ENCODE measurements around the gene MLC1. TPM values are rescaled to one million over a fixed set of nuclear protein-coding genes. Genes with fewer than 3 reads are reported as not detected.

The MLC1 gene
- total RNA-seq, 2 donors from 2014 or later: 0.17 TPM; not detected in 1

DNA sequence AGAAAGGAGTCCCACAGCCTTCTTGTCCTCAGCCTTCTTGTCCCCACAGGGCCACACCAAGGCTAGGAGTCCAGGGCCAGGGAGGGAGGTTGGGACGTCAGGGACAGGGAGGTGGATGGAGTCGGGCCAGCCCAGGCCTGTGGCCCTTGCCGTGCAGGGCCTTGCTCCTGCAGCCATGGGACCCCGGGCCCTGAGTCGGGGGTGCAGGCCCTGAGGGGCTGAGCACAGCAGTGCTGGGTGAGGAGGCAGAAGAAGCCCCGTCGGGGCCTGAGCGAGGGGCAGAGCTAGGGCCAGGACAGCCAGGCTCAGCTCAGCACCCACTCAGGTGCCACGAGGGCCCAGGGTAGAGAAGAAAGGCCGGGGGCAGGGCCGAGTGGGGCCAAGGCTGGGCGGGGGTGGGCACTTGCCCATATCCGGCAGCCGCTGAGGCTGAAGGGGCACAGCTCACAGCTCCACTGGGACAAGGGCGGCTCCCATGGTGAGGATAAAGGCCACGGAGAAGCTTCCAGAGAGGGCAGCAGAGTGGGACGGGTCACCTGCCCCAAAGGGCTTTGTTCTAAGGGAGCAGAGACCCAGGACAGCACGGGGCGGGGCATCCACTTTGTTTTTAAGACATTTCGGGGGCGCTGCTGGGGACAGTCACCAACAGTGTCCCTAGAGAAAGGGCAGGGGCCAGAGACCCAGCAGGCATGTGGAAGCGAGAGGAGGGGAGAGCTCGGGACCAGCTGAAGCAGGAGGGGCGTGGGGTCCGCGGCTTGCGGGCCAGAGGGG lies 3.6 kb downstream of the MLC1 start:
- DNase-seq: no peak
- H3K36me3 Mint-ChIP-seq (ENCODE audit: insufficient read depth in 2 of 2): peaks cover 2 to 6% of the 10 kb centered on the region in 2 donors
- no peak for ATAC-seq (replicated peaks in 1 of 2)
- H3K27me3 Mint-ChIP-seq (ENCODE audit: low read depth): peaks cover 5% of the 10 kb centered on the region
- H3K9me3 Mint-ChIP-seq: peaks cover 0 to under 1% of the 10 kb centered on the region in 2 donors
- no peaks in the 10 kb centered on the region for H3K4me1 Mint-ChIP-seq (ENCODE audit: low read depth)
- no peak overlapping the region for H3K4me3 Mint-ChIP-seq
- no peak overlapping the region for H3K27ac Mint-ChIP-seq

GRCh38 chr22:50080077-50080465 lies 5.2 kb downstream of the MLC1 start:
- H3K4me1 Mint-ChIP-seq (ENCODE audit: low read depth): no peaks in the 10 kb centered on the region
- H3K27me3 Mint-ChIP-seq (ENCODE audit: low read depth): peaks cover 3% of the 10 kb centered on the region
- no peaks in the 10 kb centered on the region for H3K9me3 Mint-ChIP-seq
- no peak overlapping the region for H3K27ac Mint-ChIP-seq
- H3K36me3 Mint-ChIP-seq (ENCODE audit: insufficient read depth in 2 of 2): peaks cover 0 to under 1% of the 10 kb centered on the region in 2 donors
- H3K4me3 Mint-ChIP-seq: no peak overlapping the region
- DNase-seq (no peak), ATAC-seq (replicated peaks in 1 of 2) (no peak)

- H3K36me3 Mint-ChIP-seq (ENCODE audit: insufficient read depth in 2 of 2): no peaks in the 10 kb centered on the region
- ATAC-seq (replicated peaks in 1 of 2) (no peak), DNase-seq (no peak)
- no peak overlapping the region for H3K4me3 Mint-ChIP-seq
- H3K27ac Mint-ChIP-seq: no peak overlapping the region
- no peaks in the 10 kb centered on the region for H3K4me1 Mint-ChIP-seq (ENCODE audit: low read depth)
- H3K27me3 Mint-ChIP-seq (ENCODE audit: low read depth): no peaks in the 10 kb centered on the region
- no peaks in the 10 kb centered on the region for H3K9me3 Mint-ChIP-seq
These were observed 6.5 kb downstream of the MLC1 start for GRCh38 chr22:50078761-50079160.

DNA sequence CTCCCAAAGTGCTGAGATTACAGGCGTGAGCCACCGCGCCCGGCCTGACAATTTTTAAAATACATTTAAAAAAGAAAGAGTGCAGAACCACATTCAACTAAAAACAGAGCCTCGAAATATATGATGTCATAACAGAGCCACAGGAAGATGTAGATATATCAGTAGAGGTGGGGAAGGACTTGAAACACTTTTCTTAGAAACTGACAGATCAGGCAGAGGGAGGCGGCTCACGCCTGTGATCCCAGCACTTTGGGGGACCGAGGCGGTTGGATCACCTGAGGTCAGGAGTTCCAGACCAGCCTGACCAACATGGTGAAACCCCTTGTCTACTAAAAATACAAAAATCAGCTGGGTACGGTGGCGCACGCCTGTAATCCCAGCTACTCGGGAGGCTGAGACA lies 7.0 kb downstream of the MLC1 start:
- ATAC-seq (replicated peaks in 1 of 2): no peak
- H3K27ac Mint-ChIP-seq: no peak overlapping the region
- no peak for DNase-seq
- no peak overlapping the region for H3K4me3 Mint-ChIP-seq
- no peaks in the 10 kb centered on the region for H3K36me3 Mint-ChIP-seq (ENCODE audit: insufficient read depth in 2 of 2)
- no peaks in the 10 kb centered on the region for H3K9me3 Mint-ChIP-seq
- H3K4me1 Mint-ChIP-seq (ENCODE audit: low read depth): no peaks in the 10 kb centered on the region
- no peaks in the 10 kb centered on the region for H3K27me3 Mint-ChIP-seq (ENCODE audit: low read depth)

- no peaks in the 10 kb centered on the region for H3K27me3 Mint-ChIP-seq (ENCODE audit: low read depth)
- no peaks in the 10 kb centered on the region for H3K36me3 Mint-ChIP-seq (ENCODE audit: insufficient read depth in 2 of 2)
- no peaks in the 10 kb centered on the region for H3K9me3 Mint-ChIP-seq
- H3K27ac Mint-ChIP-seq: no peak overlapping the region
- ATAC-seq (replicated peaks in 1 of 2) (no peak), DNase-seq (no peak)
- no peaks in the 10 kb centered on the region for H3K4me1 Mint-ChIP-seq (ENCODE audit: low read depth)
- no peak overlapping the region for H3K4me3 Mint-ChIP-seq
These were observed 8.3 kb downstream of the MLC1 start for GRCh38 chr22:50076646-50077535.

GRCh38 chr22:50074551-50075530 lies 10.4 kb downstream of the MLC1 start:
- Mint-ChIP-seq H3K4me3 (no peak overlapping the region), H3K9me3 (no peaks in the 10 kb centered on the region), H3K27ac (no peak overlapping the region), H3K36me3 (ENCODE audit: insufficient read depth in 2 of 2) (no peaks in the 10 kb centered on the region), H3K4me1 (ENCODE audit: low read depth) (no peaks in the 10 kb centered on the region), H3K27me3 (ENCODE audit: low read depth) (no peaks in the 10 kb centered on the region)
- DNase-seq: no peak
- ATAC-seq (replicated peaks in 1 of 2): no peak

DNA sequence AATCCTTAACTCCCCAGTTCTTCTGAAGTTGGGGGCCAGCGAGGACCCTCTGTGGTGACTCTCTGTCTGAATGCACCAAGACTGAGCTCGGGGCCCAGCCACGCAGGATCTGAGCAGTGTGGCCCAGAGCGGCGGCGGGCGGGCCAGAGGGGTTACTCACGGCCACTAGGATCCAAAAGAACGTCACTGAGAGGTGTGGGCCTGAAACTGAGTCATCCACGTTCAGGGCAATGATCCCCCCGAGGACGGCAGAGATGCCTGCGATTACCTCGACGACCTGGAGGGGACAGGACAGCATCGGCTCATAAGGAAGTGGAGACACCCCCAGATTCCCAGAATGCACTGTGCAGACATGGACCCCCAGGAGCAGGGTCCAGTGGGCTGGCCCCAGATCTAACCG lies 11.2 kb downstream of the MLC1 start:
- H3K4me1 Mint-ChIP-seq (ENCODE audit: low read depth): no peaks in the 10 kb centered on the region
- no peak overlapping the region for H3K27ac Mint-ChIP-seq
- H3K36me3 Mint-ChIP-seq (ENCODE audit: insufficient read depth in 2 of 2): no peaks in the 10 kb centered on the region
- ATAC-seq (replicated peaks in 1 of 2) (no peak), DNase-seq (no peak)
- no peak overlapping the region for H3K4me3 Mint-ChIP-seq
- H3K27me3 Mint-ChIP-seq (ENCODE audit: low read depth): no peaks in the 10 kb centered on the region
- no peaks in the 10 kb centered on the region for H3K9me3 Mint-ChIP-seq

DNA sequence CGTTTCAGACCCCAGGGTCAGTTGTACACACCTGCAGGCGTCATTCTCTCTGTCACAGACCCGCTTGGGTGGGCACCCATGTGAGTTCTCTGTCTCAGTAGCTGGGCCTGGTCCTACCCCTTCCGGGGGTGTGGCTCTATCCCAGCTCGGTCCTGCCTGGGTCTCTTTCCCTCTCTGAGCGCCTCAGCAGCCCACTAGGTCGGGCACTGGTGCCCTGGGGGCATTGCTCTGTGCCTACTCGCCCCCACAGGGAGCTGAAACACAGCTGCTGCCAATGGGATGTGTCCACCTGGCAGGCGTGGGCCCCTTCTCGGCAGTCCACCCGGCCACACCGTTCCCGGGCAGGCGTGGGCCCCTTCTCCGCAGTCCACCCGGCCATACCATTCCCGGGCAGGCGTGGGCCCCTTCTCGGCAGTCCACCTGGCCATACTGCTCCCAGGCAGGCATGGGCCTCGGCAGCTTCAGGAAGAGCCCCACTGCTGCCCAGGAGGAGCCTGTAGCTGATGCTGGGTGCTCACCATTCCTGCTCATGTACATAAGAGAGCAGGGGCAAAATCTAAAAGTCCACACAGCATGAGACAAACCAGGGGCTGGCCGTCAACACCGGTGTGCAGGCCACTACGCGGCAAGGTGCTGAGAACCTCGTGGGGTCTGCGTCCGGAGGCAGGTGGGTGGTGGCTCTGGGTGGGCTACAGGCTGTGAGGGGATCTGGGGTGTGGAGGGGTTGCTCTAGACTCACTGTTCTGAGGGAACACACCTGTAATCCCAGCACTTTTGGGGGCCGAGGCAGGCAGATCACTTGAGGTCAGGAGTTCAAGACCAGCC lies 12.3 kb downstream of the MLC1 start:
- ATAC-seq (replicated peaks in 1 of 2) (no peak), DNase-seq (no peak)
- H3K36me3 Mint-ChIP-seq (ENCODE audit: insufficient read depth in 2 of 2): no peaks in the 10 kb centered on the region
- no peak overlapping the region for H3K27ac Mint-ChIP-seq
- no peak overlapping the region for H3K4me3 Mint-ChIP-seq
- H3K9me3 Mint-ChIP-seq: no peaks in the 10 kb centered on the region
- no peaks in the 10 kb centered on the region for H3K4me1 Mint-ChIP-seq (ENCODE audit: low read depth)
- H3K27me3 Mint-ChIP-seq (ENCODE audit: low read depth): no peaks in the 10 kb centered on the region

- Mint-ChIP-seq H3K27ac (no peak overlapping the region), H3K4me1 (ENCODE audit: low read depth) (no peaks in the 10 kb centered on the region), H3K36me3 (ENCODE audit: insufficient read depth in 2 of 2) (no peaks in the 10 kb centered on the region), H3K4me3 (no peak overlapping the region), H3K9me3 (no peaks in the 10 kb centered on the region), H3K27me3 (ENCODE audit: low read depth) (no peaks in the 10 kb centered on the region)
- DNase-seq (no peak), ATAC-seq (replicated peaks in 1 of 2) (no peak)
These were observed 13.1 kb downstream of the MLC1 start for GRCh38 chr22:50072167-50072555.

DNA sequence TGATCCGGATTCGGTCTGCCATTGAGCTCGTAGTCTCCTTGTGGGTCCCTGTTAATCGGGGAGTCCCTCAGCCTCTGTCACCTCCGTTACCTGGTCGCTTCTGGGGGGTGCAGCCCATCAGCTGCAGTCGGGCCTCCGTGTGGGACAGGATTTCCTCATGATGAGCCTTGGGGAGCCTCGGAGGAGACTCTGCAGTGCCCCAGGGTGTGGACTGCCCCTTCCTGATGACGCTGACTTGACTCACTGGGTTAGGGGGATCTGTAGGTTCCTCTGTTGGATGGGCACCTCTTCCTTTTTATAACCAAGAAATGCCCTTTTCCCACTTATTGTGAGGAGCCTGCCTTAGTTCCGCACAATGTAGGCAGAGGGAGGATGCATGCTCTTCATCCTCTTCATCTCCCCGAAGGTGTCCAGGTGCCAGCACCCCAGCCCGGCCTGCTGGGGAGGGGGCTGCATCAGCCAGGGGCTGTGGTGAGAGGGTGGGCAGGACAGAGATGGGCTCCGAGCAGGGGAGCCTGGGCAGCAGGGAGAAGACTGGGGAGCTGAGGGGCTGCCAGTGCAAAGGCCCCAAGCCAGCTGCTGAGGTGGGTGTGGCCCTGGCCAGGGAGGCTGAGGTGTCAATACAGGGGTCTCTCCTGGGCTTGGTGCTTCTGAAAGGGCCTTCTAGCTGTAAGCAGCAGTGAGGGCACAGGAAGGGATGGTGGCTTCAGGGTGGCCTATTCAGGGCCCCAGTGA lies 13.6 kb downstream of the MLC1 start:
- no peak overlapping the region for H3K27ac Mint-ChIP-seq
- no peak overlapping the region for H3K4me3 Mint-ChIP-seq
- DNase-seq: no peak
- H3K4me1 Mint-ChIP-seq (ENCODE audit: low read depth): no peaks in the 10 kb centered on the region
- H3K27me3 Mint-ChIP-seq (ENCODE audit: low read depth): no peaks in the 10 kb centered on the region
- no peaks in the 10 kb centered on the region for H3K9me3 Mint-ChIP-seq
- no peak for ATAC-seq (replicated peaks in 1 of 2)
- no peaks in the 10 kb centered on the region for H3K36me3 Mint-ChIP-seq (ENCODE audit: insufficient read depth in 2 of 2)

DNA sequence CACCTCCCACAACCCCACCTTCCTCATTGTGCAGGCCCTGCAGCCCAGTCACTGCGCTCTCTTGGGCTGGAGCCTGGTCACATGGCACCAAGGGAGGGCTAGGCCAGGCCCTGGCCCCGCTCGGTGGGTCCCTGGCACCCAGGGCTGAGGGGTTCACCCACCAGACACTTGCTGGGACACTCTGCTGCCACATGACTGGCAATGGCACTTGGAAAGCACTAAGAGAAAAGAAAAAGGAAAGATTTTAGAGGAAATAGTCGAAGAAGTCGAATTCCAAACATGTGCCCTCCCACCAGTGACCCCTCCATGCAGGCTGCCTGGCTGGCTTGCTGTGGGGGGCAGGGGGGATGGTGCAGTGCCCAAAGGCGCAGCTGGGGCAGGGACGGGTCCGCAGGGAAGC lies 14.9 kb downstream of the MLC1 start:
- no peak overlapping the region for H3K27ac Mint-ChIP-seq
- H3K36me3 Mint-ChIP-seq (ENCODE audit: insufficient read depth in 2 of 2): no peaks in the 10 kb centered on the region
- DNase-seq (no peak), ATAC-seq (replicated peaks in 1 of 2) (no peak)
- no peak overlapping the region for H3K4me3 Mint-ChIP-seq
- H3K27me3 Mint-ChIP-seq (ENCODE audit: low read depth): no peaks in the 10 kb centered on the region
- H3K4me1 Mint-ChIP-seq (ENCODE audit: low read depth): no peaks in the 10 kb centered on the region
- no peaks in the 10 kb centered on the region for H3K9me3 Mint-ChIP-seq

DNA sequence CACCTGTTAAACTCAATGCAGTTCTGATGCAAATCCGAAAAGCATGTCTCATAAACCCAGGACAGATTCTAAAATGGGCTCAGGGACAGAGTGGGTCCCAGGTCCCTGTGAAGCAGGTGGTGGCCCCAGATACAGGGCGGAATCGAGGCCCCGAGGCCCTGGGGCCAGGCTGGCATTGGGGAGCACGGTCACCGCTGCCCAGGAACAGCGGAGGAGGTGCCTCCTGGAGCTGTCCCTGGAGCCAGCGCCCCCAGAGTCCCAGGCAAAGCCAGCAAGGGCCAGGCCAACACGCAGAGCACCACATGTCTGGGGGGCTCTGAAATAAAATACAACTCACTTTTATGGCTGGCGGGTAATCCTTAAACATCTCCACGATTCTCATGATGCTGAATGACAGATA lies 17.1 kb downstream of the MLC1 start:
- DNase-seq: no peak
- Mint-ChIP-seq H3K27ac (no peak overlapping the region), H3K4me1 (ENCODE audit: low read depth) (no peaks in the 10 kb centered on the region), H3K27me3 (ENCODE audit: low read depth) (no peaks in the 10 kb centered on the region), H3K4me3 (no peak overlapping the region), H3K9me3 (no peaks in the 10 kb centered on the region), H3K36me3 (ENCODE audit: insufficient read depth in 2 of 2) (no peaks in the 10 kb centered on the region)
- no peak for ATAC-seq (replicated peaks in 1 of 2)

Measured in activated T-cell treated with anti-CD3 and anti-CD28 coated beads, Interleukin-2, amount 50 U/mL, for 72 hours (primary cell).